HepG2 (cell line): Measurements from ENCODE around the gene NUP153. TPM values are rescaled to one million over a fixed set of nuclear protein-coding genes. Genes with fewer than 3 reads are reported as not detected.
A peak's percentile ranks its signal among the peaks of the same experiment; 100 is the strongest.

Experiments used
- ARID3A ChIP-seq: IDR thresholded peaks from 2 replicates; pipeline ENCODE4 v1.6.1; 2012; ENCODE audit warnings: low read depth, low read length, improper control_type of control experiment
- ARID5B ChIP-seq: IDR thresholded peaks from 2 replicates; pipeline ENCODE4 v1.4.0; 2020; ENCODE audit warnings: mild to moderate bottlenecking, missing genetic modification reagents
- DBP ChIP-seq: sonication (generic); formaldehyde crosslinking; IDR thresholded peaks from 2 replicates; pipeline ENCODE4 v1.4.0; 2020; ENCODE audit warnings: missing genetic modification reagents; ENCODE audit errors: not compliant biosample characterization
- ETS1 ChIP-seq: sonication (generic); formaldehyde crosslinking; IDR thresholded peaks from 2 replicates; pipeline ENCODE4 v1.4.0; 2020; ENCODE audit warnings: missing genetic modification reagents
- FOXA3 ChIP-seq: IDR thresholded peaks from 2 replicates; pipeline ENCODE4 v1.6.1; 2016; ENCODE audit warnings: missing genetic modification reagents, missing compliant biosample characterization
- GATAD2A ChIP-seq: IDR thresholded peaks from 2 replicates; pipeline ENCODE4 v1.6.1; 2016
- HDAC2 ChIP-seq: sonication (generic); formaldehyde crosslinking; IDR thresholded peaks from 2 replicates; pipeline ENCODE4 v1.4.0; 2020; ENCODE audit warnings: missing genetic modification reagents
- IKZF5 ChIP-seq: IDR thresholded peaks from 2 replicates; pipeline ENCODE4 v1.6.1; 2018; ENCODE audit warnings: missing genetic modification reagents, mild to moderate bottlenecking, missing compliant biosample characterization
- LCORL ChIP-seq, 2 experiments: fragments of 450-650 bp in 1 of 2; sonication (generic) in 1 of 2; formaldehyde crosslinking in 1 of 2; IDR thresholded peaks; 2 replicates each; pipeline versions ENCODE4 v1.5.0 to v1.6.1; 2017 to 2020; ENCODE audit warnings: antibody characterized with exemption in 1 of 2, missing genetic modification reagents in 1 of 2
- NR2F6 ChIP-seq, 2 experiments: IDR thresholded peaks; 2 replicates each; pipeline ENCODE4 v1.6.1; 2016; ENCODE audit warnings: antibody characterized with exemption in 1 of 2, mild to moderate bottlenecking in 1 of 2
- SALL1 ChIP-seq: sonication (generic); formaldehyde crosslinking; IDR thresholded peaks from 2 replicates; pipeline ENCODE4 v1.8.0; 2022; ENCODE audit warnings: mild to moderate bottlenecking, missing genetic modification reagents
- SAP130 ChIP-seq: IDR thresholded peaks from 2 replicates; pipeline ENCODE4 v1.6.1; 2016; ENCODE audit warnings: low read depth
- SKI ChIP-seq: fragments of 450-650 bp; IDR thresholded peaks from one replicate; pipeline ENCODE4 v1.6.1; 2018; ENCODE audit warnings: mild to moderate bottlenecking; ENCODE audit not compliant: partially characterized antibody
- SOX13 ChIP-seq, 3 experiments: fragments of 450-650 bp in 1 of 3; sonication (generic) in 1 of 3; formaldehyde crosslinking in 1 of 3; IDR thresholded peaks in 2 of 3; conservative IDR thresholded peaks in 1 of 3; 2 replicates each; pipeline versions ENCODE4 v1.5.0 to v1.6.1; 2016 to 2020; ENCODE audit warnings: antibody characterized with exemption in 1 of 3, mild to moderate bottlenecking in 1 of 3, missing compliant biosample characterization in 1 of 3, missing genetic modification reagents in 1 of 3, moderate library complexity in 1 of 3
- TFAP4 ChIP-seq: sonication (generic); IDR thresholded peaks from 2 replicates; pipeline ENCODE4 v1.6.1; 2016; ENCODE audit warnings: low read depth, borderline replicate concordance
- ZNF292 ChIP-seq: sonication (generic); formaldehyde crosslinking; IDR thresholded peaks from 2 replicates; pipeline ENCODE4 v1.8.1; 2022; ENCODE audit warnings: mild to moderate bottlenecking, low read depth, missing genetic modification reagents, borderline replicate concordance
- ZNF614 ChIP-seq: IDR thresholded peaks from 2 replicates; pipeline ENCODE4 v1.6.1; 2018; ENCODE audit warnings: missing biosample characterization, missing genetic modification reagents, inconsistent platforms, borderline replicate concordance
- ZNF740 ChIP-seq: sonication (generic); formaldehyde crosslinking; IDR thresholded peaks from 2 replicates; pipeline ENCODE4 v1.4.0; 2020; ENCODE audit warnings: missing genetic modification reagents
- ZSCAN22 ChIP-seq: sonication (generic); formaldehyde crosslinking; IDR thresholded peaks from 2 replicates; pipeline ENCODE4 v1.4.0; 2020; ENCODE audit warnings: mild to moderate bottlenecking, missing genetic modification reagents
- polyA plus RNA-seq, 8 experiments: library from polyadenylated mRNA; depleted of rRNA in 3 of 8; stranded (reverse) in 7 of 8; unstranded in 1 of 8; fragments of >200 nt; fragmentation: Illumina TruSeq in 4 of 8; extraction: Trizol in 4 of 8; gene quantifications; 2 replicates each; pipeline versions ENCODE4 v1.2.1 to v1.2.3, GENCODE V29; 2011 to 2016; ENCODE audit warnings: low read depth in 4 of 8, missing spikeins in 1 of 8, mixed read lengths in 1 of 8; ENCODE audit not compliant: insufficient read depth in 1 of 8
- total RNA-seq, 5 experiments: library from RNA; depleted of rRNA; stranded (reverse); fragments of >200 nt; fragmentation: Illumina TruSeq; extraction: Trizol; gene quantifications; 2 replicates each; pipeline ENCODE4 v1.2.3, GENCODE V29; 2016; ENCODE audit warnings: low read depth in 1 of 5

The NUP153 gene
- total and polyA plus RNA-seq, 2 of the 13 experiments (the other 11 are each of a cell fraction or from before 2014, with no cell fraction given), result 29.8 to 55.2 TPM

GRCh38 chr6:17712576-17712975 lies 5.9 kb upstream of the NUP153 start (continued):
- peak; percentile 52 for TF ChIP-seq HDAC2 (CRISPR knock-in tag)
- TF ChIP-seq SAP130, result peak; percentile 56; the same call in 1 of the 2 replicates
- no peak for TF ChIP-seq SKI
- TF ChIP-seq ARID5B, result peak; percentile 29; the same call in 1 of the 2 replicates
- TF ChIP-seq ZNF614 (CRISPR knock-in tag), result no peak
- TF ChIP-seq ETS1 (CRISPR knock-in tag), result no peak
- no peak for TF ChIP-seq SOX13 (IDR thresholded peaks at IDR 0.05)
- TF ChIP-seq SOX13 (CRISPR knock-in tag; conservative IDR thresholded peaks at IDR 0.05 in 1 of 2, IDR thresholded peaks at IDR 0.05 in 1 of 2), result peak in 1 of 2 experiments; percentile 41; a peak in 1 of 4 replicates
- no peak for TF ChIP-seq ZNF740 (CRISPR knock-in tag)
- TF ChIP-seq IKZF5 (CRISPR knock-in tag), result 0 out of 2 replicates have a peak, but pooled peaks have one; percentile 32
- TF ChIP-seq FOXA3 (CRISPR knock-in tag), result 0 out of 2 replicates have a peak, but pooled peaks have one; percentile 13
- peak; percentile 100 for TF ChIP-seq ZSCAN22 (CRISPR knock-in tag)
- TF ChIP-seq GATAD2A, result peak; percentile 57; the same call in 1 of the 2 replicates
- peak; percentile 50; the same call in 1 of the 2 replicates for TF ChIP-seq NR2F6 (IDR thresholded peaks at IDR 0.05)
- TF ChIP-seq NR2F6 (CRISPR knock-in tag; IDR thresholded peaks at IDR 0.05), result peak; percentile 68
- no peak for TF ChIP-seq LCORL (IDR thresholded peaks at IDR 0.05)
- 0 out of 2 replicates have a peak, but pooled peaks have one; percentile 33 for TF ChIP-seq LCORL (CRISPR knock-in tag; IDR thresholded peaks at IDR 0.05)
- peak; percentile 46; the same call in 1 of the 2 replicates for TF ChIP-seq ZNF292 (CRISPR knock-in tag)
- TF ChIP-seq SALL1 (CRISPR knock-in tag), result peak; percentile 73
- peak; percentile 45; the same call in 1 of the 2 replicates for TF ChIP-seq TFAP4
- TF ChIP-seq DBP (CRISPR knock-in tag), result no peak
- peak; percentile 18; the same call in 1 of the 2 replicates for TF ChIP-seq ARID3A
